NT2/D1 (cell line): ENCODE results near the gene DNAH1.

ENCODE experiments used
- SUZ12 ChIP-seq: IDR thresholded peaks from 2 replicates; pipeline ENCODE4 v1.6.1; 2011; ENCODE audit not compliant: insufficient read length, insufficient read depth; ENCODE audit errors: extremely low read depth
- YY1 ChIP-seq: IDR thresholded peaks from 2 replicates; pipeline ENCODE4 v1.6.1; 2011; ENCODE audit not compliant: insufficient read length, insufficient read depth

GRCh38 chr3:52305926-52306325 lies 10.2 kb upstream of the DNAH1 start:
- TF ChIP-seq YY1: no peak
- TF ChIP-seq SUZ12: no peak
